Vagina (tissue), 2 donors: ENCODE data around the gene BUD23. TPM values are rescaled to one million over a fixed set of nuclear protein-coding genes. Genes with fewer than 3 reads are reported as not detected.

Experiments used
- DNase-seq, 2 donors: peaks; one replicate each; pipeline ENCODE4 v3.0.0-alpha.2; 2017; ENCODE audit errors: extremely low spot score in 2 of 2
- H3K27ac ChIP-seq: fragments of 200-600 bp; sonication (generic); one replicate; pipeline ENCODE4 v1.5.1; 2019
- H3K27me3 ChIP-seq: fragments of 200-600 bp; sonication (generic); one replicate; pipeline ENCODE4 v1.5.1; 2019
- H3K36me3 ChIP-seq, 2 donors: fragments of 200-600 bp; sonication (generic); one replicate each; pipeline ENCODE4 v1.5.1; 2017 to 2019
- H3K4me1 ChIP-seq: fragments of 200-600 bp; sonication (generic); one replicate; pipeline ENCODE4 v1.5.1; 2019
- H3K4me3 ChIP-seq, 2 donors: fragments of 200-600 bp; sonication (generic); 1 replicate in 1 of 2; 2 replicates in 1 of 2; pipeline ENCODE4 v1.5.1; 2016 to 2019
- H3K9me3 ChIP-seq: fragments of 200-600 bp; sonication (generic); one replicate; pipeline ENCODE4 v1.5.1; 2019
- POLR2A ChIP-seq, 2 donors: fragments of 450-650 bp; IDR thresholded peaks; one replicate each; pipeline ENCODE4 v1.6.1; 2017; ENCODE audit warnings: antibody characterized with exemption in 2 of 2, mild to moderate bottlenecking in 2 of 2, moderate library complexity in 2 of 2
- POLR2AphosphoS5 ChIP-seq, 2 donors: sonication (generic); formaldehyde crosslinking; IDR thresholded peaks; one replicate each; pipeline ENCODE4 v1.9.0; 2017; ENCODE audit warnings: antibody characterized with exemption in 2 of 2, mild to moderate bottlenecking in 2 of 2, low read depth in 1 of 2; ENCODE audit not compliant: insufficient read depth in 1 of 2
- intact Hi-C: fragments of 100-400 bp; cut with DNase I; formaldehyde crosslinking; loops from one replicate; pipeline ENCODE4 v1.15.1; 2023
- total RNA-seq: library from RNA; depleted of rRNA; stranded (reverse); fragments of >200 nt; gene quantifications from one replicate; pipeline ENCODE4 v1.2.3, GENCODE V29; 2016
- TF ChIP-seq, protein P1 (sequence below), 3 experiments: fragments of 450-650 bp in 2 of 3; fragments of 200-600 bp in 1 of 3; sonication (generic) in 1 of 3; IDR thresholded peaks; one replicate each; pipeline ENCODE4 v1.5.1; 2017 to 2019; ENCODE audit warnings: antibody characterized with exemption in 3 of 3, mild to moderate bottlenecking in 2 of 3, moderate library complexity in 2 of 3

Gene BUD23
- total RNA-seq, 1 donor from 2014 or later: 49.8 TPM

DNA sequence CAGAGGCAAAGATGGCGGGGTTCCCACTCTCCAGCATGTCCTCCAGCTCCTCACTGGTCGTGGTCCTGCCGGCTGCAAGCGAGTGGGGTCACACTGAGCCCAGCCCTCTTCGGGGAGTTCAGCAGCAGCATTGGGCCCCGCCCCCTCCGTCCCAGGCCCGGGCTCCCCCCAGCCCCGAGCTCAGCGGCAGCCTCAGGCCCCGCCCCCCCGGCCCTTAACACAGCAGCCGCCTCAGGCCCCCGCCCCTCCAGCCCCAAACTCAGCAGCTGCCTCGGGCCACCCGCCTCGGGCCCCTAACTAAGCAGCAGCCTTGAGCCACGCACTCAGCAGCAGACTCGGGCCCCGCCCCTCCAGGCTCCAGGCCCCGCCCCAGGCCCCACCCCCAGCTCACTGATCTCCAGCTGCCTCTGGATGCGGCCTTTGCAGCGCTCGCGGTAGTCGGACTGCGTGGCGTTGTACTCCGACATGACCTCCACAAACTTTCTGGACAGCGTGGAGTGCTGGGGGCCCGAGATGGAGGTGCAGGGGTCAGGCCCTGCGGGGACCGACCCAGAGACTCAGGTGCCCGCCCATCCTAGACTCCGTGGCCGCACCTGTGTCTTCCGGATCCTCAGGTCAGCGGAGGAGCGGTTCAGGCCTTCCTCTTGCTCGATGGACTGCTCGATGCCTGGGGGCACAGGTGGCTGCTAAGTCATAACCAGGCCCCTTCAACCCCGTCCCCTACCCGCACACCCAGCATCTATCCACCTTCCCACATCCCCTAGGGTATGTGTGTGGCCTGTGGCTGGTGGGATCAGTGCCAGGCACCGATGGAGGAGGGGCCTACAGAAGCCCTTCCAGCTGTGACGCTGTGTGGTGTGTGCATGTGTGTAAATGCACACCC is 20.6 kb downstream of the BUD23 start:
- TF ChIP-seq, protein P1, sequence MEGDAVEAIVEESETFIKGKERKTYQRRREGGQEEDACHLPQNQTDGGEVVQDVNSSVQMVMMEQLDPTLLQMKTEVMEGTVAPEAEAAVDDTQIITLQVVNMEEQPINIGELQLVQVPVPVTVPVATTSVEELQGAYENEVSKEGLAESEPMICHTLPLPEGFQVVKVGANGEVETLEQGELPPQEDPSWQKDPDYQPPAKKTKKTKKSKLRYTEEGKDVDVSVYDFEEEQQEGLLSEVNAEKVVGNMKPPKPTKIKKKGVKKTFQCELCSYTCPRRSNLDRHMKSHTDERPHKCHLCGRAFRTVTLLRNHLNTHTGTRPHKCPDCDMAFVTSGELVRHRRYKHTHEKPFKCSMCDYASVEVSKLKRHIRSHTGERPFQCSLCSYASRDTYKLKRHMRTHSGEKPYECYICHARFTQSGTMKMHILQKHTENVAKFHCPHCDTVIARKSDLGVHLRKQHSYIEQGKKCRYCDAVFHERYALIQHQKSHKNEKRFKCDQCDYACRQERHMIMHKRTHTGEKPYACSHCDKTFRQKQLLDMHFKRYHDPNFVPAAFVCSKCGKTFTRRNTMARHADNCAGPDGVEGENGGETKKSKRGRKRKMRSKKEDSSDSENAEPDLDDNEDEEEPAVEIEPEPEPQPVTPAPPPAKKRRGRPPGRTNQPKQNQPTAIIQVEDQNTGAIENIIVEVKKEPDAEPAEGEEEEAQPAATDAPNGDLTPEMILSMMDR (IDR thresholded peaks at IDR 0.05): no peak
- TF ChIP-seq POLR2AphosphoS5 (IDR thresholded peaks at IDR 0.05; ENCODE audit: insufficient read depth in 1 of 2, low read depth in 1 of 2) (peak in 1 of 2 donors; percentile 34), POLR2A (IDR thresholded peaks at IDR 0.05) (no peak)
- no peaks in the 10 kb centered on the region for H3K9me3 ChIP-seq
- no peak for DNase-seq
- peak overlapping the region in 1 of 2 donors; percentile 15 for H3K4me3 ChIP-seq
- H3K27me3 ChIP-seq: no peaks in the 10 kb centered on the region
- H3K4me1 ChIP-seq: peaks cover 36% of the 10 kb centered on the region
- intact Hi-C loops: no loop called here
- peaks cover 0 to 3% of the 10 kb centered on the region in 2 donors for H3K36me3 ChIP-seq
- H3K27ac ChIP-seq: peak overlapping the region; percentile 55

DNA sequence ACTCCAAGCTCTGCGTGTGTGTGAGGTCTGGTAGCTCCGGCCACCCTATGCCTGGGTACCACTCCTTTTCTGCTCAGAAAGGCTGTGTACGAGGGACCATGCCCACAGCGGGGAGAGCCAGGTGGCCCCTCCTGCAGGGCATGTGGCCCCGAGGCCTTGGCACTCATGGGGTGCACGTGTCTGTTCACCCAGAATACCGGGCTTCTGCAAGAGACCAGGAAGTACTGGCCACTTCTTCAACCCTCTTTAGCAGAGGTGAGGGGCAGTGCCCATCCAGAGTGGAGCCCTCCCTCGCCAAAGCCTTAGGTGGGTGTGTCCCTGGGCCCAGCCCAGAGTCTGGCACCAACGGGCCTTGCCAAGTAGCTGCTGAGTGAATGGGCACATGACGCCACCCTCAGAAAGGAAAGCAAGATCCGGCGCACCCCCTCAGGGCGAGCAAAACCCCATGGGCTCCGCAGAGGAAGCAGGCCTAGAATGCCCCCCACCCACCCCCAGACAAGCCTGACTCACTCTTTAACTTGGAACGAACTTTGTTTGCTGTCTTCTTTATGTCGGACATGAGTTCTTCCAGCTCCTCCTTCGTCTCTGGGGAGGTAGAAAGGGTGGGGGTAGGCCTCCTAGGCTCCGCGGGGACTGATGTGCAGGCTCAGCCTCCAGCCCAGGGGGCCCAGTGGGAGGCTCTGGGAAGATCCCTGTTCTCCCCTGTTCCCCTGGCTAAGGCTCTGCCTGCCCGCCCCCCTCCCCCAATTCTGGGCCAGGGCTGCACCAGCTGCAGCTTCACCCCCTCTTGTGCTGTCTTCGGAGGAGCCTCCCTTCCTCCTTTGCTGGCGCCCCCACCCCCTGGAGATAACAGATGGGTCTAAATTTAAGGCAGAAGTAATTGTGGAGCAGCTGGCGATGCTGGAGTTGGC is 21.5 kb downstream of the BUD23 start:
- no peak for DNase-seq
- TF ChIP-seq, protein P1 (IDR thresholded peaks at IDR 0.05): no peak
- TF ChIP-seq POLR2AphosphoS5 (IDR thresholded peaks at IDR 0.05; ENCODE audit: insufficient read depth in 1 of 2, low read depth in 1 of 2) (no peak), POLR2A (IDR thresholded peaks at IDR 0.05) (no peak)
- Histone ChIP-seq H3K4me3 (no peak overlapping the region), H3K27me3 (no peaks in the 10 kb centered on the region), H3K36me3 (no peaks in the 10 kb centered on the region), H3K9me3 (no peaks in the 10 kb centered on the region), H3K4me1 (peaks cover 36% of the 10 kb centered on the region), H3K27ac (peak overlapping the region; percentile 55)
- intact Hi-C loops: no loop called here

DNA sequence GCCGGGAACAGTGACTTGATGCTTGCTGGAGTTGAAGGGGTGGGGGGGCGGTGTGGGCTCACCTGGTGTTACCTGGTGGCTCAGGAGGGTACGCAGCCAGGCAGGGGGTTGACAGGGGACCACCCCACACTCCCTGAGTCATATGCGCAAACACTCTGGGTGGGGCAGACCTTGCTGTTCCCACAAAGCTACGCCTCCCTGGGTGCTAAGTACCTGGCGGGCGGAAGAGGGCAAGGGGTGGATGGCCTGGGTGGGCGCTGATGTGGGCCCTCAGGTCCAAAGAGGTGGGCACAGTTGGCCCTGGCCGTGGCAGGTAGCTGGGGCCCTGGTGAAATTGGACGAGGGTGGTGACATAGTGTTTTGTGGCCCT is 22.1 kb downstream of the BUD23 start:
- peaks cover 36% of the 10 kb centered on the region for H3K4me1 ChIP-seq
- intact Hi-C loops: no loop called here
- H3K9me3 ChIP-seq: no peaks in the 10 kb centered on the region
- peak overlapping the region; percentile 55 for H3K27ac ChIP-seq
- no peak overlapping the region for H3K4me3 ChIP-seq
- no peak for DNase-seq
- no peaks in the 10 kb centered on the region for H3K27me3 ChIP-seq
- TF ChIP-seq POLR2AphosphoS5 (IDR thresholded peaks at IDR 0.05; ENCODE audit: insufficient read depth in 1 of 2, low read depth in 1 of 2): no peak
- no peak for TF ChIP-seq POLR2A (IDR thresholded peaks at IDR 0.05)
- TF ChIP-seq, protein P1 (IDR thresholded peaks at IDR 0.05): no peak
- no peaks in the 10 kb centered on the region for H3K36me3 ChIP-seq

DNA sequence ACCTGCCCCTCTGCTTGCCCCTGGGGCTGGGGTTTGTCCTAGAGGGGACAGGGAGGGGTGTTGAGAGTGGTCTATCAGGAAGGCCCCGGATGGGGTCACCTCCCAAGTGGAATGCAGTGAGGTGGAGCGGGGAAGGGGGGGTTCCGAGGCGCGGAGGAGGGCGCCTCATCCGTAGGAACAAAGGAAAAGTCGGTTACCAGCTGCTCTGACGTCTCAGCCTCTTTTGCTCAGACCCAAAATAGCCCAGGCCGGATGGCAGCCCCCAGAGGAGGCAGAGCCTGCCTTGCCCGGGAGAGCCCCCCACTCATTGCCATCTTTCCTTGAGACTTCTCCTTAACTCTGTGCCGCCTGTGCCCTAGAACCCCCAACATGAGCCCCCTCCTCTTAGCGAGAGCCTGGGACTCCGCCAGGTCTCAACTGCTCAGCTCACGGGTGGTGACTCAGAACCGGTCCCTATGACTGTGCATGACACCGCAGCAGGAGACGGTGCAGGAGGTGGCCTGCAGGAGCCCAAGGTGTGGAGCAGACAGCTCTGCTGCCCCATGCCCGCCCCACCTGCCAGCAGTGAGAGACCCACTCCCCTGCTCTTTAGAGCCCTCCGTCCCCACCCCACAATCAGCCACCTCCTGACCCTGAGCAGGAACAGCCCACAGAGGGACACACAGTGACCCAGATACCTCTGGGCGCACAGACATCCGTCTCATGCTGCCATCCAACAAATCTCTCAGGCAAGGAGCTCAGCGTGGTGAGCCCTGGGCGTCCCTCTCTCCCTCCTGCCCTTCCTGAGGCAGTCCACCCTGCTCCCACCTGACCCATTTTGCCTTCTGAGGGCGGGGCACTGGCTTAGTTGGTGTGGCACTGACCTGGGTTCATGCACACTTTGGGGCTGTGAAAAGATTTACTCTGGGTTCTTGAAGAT is 23.0 kb downstream of the BUD23 start:
- H3K4me1 ChIP-seq: peaks cover 36% of the 10 kb centered on the region
- DNase-seq: no peak
- TF ChIP-seq, protein P1 (IDR thresholded peaks at IDR 0.05): no peak
- TF ChIP-seq POLR2A (IDR thresholded peaks at IDR 0.05) (no peak), POLR2AphosphoS5 (IDR thresholded peaks at IDR 0.05; ENCODE audit: insufficient read depth in 1 of 2, low read depth in 1 of 2) (no peak)
- no peaks in the 10 kb centered on the region for H3K27me3 ChIP-seq
- no peak overlapping the region for H3K4me3 ChIP-seq
- H3K9me3 ChIP-seq: no peaks in the 10 kb centered on the region
- peak overlapping the region; percentile 55 for H3K27ac ChIP-seq
- intact Hi-C loops: no loop called here
- no peaks in the 10 kb centered on the region for H3K36me3 ChIP-seq
